Astrocyte (in vitro differentiated cells and primary cell): ENCODE data around the gene UGT1A3.

Experiments
- EZH2 ChIP-seq: IDR thresholded peaks from 2 replicates; pipeline ENCODE4 v1.6.1; 2012; ENCODE audit warnings: mild to moderate bottlenecking, low read length, inconsistent platforms; ENCODE audit not compliant: insufficient read depth
- TF ChIP-seq, protein P1 (sequence below): IDR thresholded peaks from 2 replicates; pipeline ENCODE4 v1.5.1; 2011; ENCODE audit warnings: low read depth, mild to moderate bottlenecking, inconsistent platforms, low read length, moderate library complexity; ENCODE audit not compliant: insufficient read depth

GRCh38 chr2:233713262-233713615 lies 15.6 kb upstream of the UGT1A3 start:
- TF ChIP-seq, protein P1, sequence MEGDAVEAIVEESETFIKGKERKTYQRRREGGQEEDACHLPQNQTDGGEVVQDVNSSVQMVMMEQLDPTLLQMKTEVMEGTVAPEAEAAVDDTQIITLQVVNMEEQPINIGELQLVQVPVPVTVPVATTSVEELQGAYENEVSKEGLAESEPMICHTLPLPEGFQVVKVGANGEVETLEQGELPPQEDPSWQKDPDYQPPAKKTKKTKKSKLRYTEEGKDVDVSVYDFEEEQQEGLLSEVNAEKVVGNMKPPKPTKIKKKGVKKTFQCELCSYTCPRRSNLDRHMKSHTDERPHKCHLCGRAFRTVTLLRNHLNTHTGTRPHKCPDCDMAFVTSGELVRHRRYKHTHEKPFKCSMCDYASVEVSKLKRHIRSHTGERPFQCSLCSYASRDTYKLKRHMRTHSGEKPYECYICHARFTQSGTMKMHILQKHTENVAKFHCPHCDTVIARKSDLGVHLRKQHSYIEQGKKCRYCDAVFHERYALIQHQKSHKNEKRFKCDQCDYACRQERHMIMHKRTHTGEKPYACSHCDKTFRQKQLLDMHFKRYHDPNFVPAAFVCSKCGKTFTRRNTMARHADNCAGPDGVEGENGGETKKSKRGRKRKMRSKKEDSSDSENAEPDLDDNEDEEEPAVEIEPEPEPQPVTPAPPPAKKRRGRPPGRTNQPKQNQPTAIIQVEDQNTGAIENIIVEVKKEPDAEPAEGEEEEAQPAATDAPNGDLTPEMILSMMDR, result no peak
- no peak for TF ChIP-seq EZH2
